K562 (cell line): ENCODE data around the gene MDP1. TPM values are rescaled to one million over a fixed set of nuclear protein-coding genes. Genes with fewer than 3 reads are reported as not detected.

Source experiments
- ATAC-seq: fragments of 200-7000 bp; cut with Tn5 transposase; 3 replicates; pipeline ENCODE4 v1.9.1; 2020; ENCODE audit warnings: moderate library complexity
- BruUV-seq: library from RNA; stranded (reverse); fragments of 400-500 nt; replicated peaks from 2 replicates; lab custom pipeline; 2021; lab: Mats Ljungman, UMichigan
- CTCF ChIA-PET: fragments of 300-600 bp; formaldehyde crosslinking; extraction: SDS; loops from one replicate; lab custom pipeline; 2021; ENCODE audit warnings: low intra/inter-chr PET ratio; lab: Yijun Ruan, JAX
- POLR2A ChIA-PET: fragments of 300-600, 350-650 bp; sonication (Branson Sonifier 250); formaldehyde crosslinking; extraction: SDS; loops from one replicate; lab custom pipeline; 2021; ENCODE audit warnings: antibody characterized with exemption, inconsistent platforms; lab: Yijun Ruan, JAX
- DNase-seq, 4 experiments: peaks; one replicate each; pipeline versions ENCODE4 v3.0.0 to v3.0.0-alpha.2; 2011 to 2018; ENCODE audit warnings: low spot score in 3 of 4, mixed read lengths in 3 of 4; ENCODE audit errors: extremely low read depth in 1 of 4
- FAIRE-seq: peaks from 2 replicates; lab custom pipeline; 2011; peaks lifted over from hg19 to GRCh38; lab: Jason Lieb, UNC
- H2AFZ ChIP-seq: 2 replicates; pipeline ENCODE4 v1.6.0; 2011; ENCODE audit warnings: low read depth, low read length, control low read depth, inconsistent platforms
- H3K27ac ChIP-seq: fragments of 200-600 bp; 3 replicates; pipeline ENCODE4 v1.8.0; 2011; ENCODE audit warnings: low read depth, mild to moderate bottlenecking, control low read depth, inconsistent platforms, low read length, moderate library complexity, mixed read lengths; ENCODE audit errors: extremely low read depth
- H3K27me3 ChIP-seq, 2 experiments: fragments of 300-600 bp in 1 of 2; 2 replicates in 1 of 2; 3 replicates in 1 of 2; pipeline versions ENCODE4 v1.6.0 to v1.8.0; 2011; ENCODE audit warnings: inconsistent platforms in 2 of 2, low read length in 2 of 2, mild to moderate bottlenecking in 1 of 2, mixed read lengths in 1 of 2, moderate library complexity in 1 of 2; ENCODE audit not compliant: control insufficient read depth in 2 of 2, insufficient read depth in 2 of 2
- H3K36me3 ChIP-seq: fragments of 300-600 bp; 3 replicates; pipeline ENCODE4 v1.8.0; 2011; ENCODE audit warnings: mild to moderate bottlenecking, low read length, inconsistent platforms; ENCODE audit not compliant: control insufficient read depth, insufficient read depth
- H3K4me1 ChIP-seq, 2 experiments: fragments of 200-600 bp in 1 of 2; replicated peaks in 1 of 2; 2 replicates in 1 of 2; 3 replicates in 1 of 2; pipeline versions ENCODE4 v1.5.1 to v1.8.0; 2011; ENCODE audit warnings: inconsistent platforms in 2 of 2, low read length in 2 of 2, mild to moderate bottlenecking in 1 of 2, mixed read lengths in 1 of 2, moderate library complexity in 1 of 2; ENCODE audit not compliant: control insufficient read depth in 2 of 2, insufficient read depth in 2 of 2
- H3K4me2 ChIP-seq: 2 replicates; pipeline ENCODE4 v1.6.1; 2011; ENCODE audit warnings: low read length, control low read depth, inconsistent platforms, mixed read lengths; ENCODE audit not compliant: insufficient read depth
- H3K4me3 ChIP-seq: fragments of 200-600 bp; sonication (generic), shearing (Covaris generic); 2 replicates; pipeline ENCODE4 v1.5.1; 2016; ENCODE audit warnings: control low read depth, inconsistent platforms
- H3K79me2 ChIP-seq: fragments of 200-600 bp; 3 replicates; pipeline ENCODE4 v1.8.0; 2011; ENCODE audit warnings: low read length, inconsistent platforms; ENCODE audit not compliant: control insufficient read depth, insufficient read depth
- H3K9ac ChIP-seq, 2 experiments: 2 replicates each; pipeline versions ENCODE4 v1.6.0 to v1.6.1; 2011; ENCODE audit warnings: low read depth in 2 of 2, low read length in 2 of 2, control low read depth in 1 of 2, inconsistent platforms in 1 of 2, mild to moderate bottlenecking in 1 of 2, mixed read lengths in 1 of 2; ENCODE audit not compliant: insufficient read depth in 1 of 2
- H3K9me1 ChIP-seq: one replicate; pipeline ENCODE4 v1.6.0; 2011; ENCODE audit warnings: inconsistent platforms, mild to moderate bottlenecking, low read length, moderate library complexity; ENCODE audit not compliant: control insufficient read depth, insufficient read depth
- H3K9me3 ChIP-seq: replicated peaks from 2 replicates; pipeline ENCODE4 v1.5.1; 2011; ENCODE audit warnings: low read depth, low read length, inconsistent platforms; ENCODE audit not compliant: control insufficient read depth, insufficient read depth
- H4K20me1 ChIP-seq: replicated peaks from 2 replicates; pipeline ENCODE4 v1.6.1; 2011; ENCODE audit warnings: low read length, inconsistent platforms, mixed read lengths; ENCODE audit not compliant: control insufficient read depth, insufficient read depth
- CHD2 ChIP-seq: IDR thresholded peaks from 2 replicates; pipeline ENCODE4 v1.6.1; 2011; ENCODE audit warnings: low read depth, low read length
- CSDE1 ChIP-seq, 2 experiments: fragments of 450-650 bp; IDR thresholded peaks; 2 replicates each; pipeline ENCODE4 v1.6.1; 2016; ENCODE audit warnings: mild to moderate bottlenecking in 1 of 2
- EP300 ChIP-seq: IDR thresholded peaks from 2 replicates; pipeline ENCODE4 v1.6.1; 2012; ENCODE audit warnings: low read length, improper control_type of control experiment
- ESRRB ChIP-seq: fragments of 250-450 bp; sonication (Bioruptor Pico); IDR thresholded peaks from 2 replicates; pipeline ENCODE4 v1.5.0; 2020; ENCODE audit warnings: mild to moderate bottlenecking, moderate library complexity, borderline replicate concordance
- ILF3 ChIP-seq: fragments of 450-650 bp; IDR thresholded peaks from 2 replicates; pipeline ENCODE4 v1.6.1; 2018; ENCODE audit warnings: antibody characterized with exemption, mild to moderate bottlenecking, moderate library complexity, borderline replicate concordance
- MITF ChIP-seq: IDR thresholded peaks from 2 replicates; pipeline ENCODE4 v1.6.1; 2014; ENCODE audit warnings: antibody characterized with exemption
- NFXL1 ChIP-seq: fragments of 450-650 bp; formaldehyde crosslinking; IDR thresholded peaks from 2 replicates; pipeline ENCODE4 v1.4.0; 2021; ENCODE audit warnings: mild to moderate bottlenecking
- RBM25 ChIP-seq: fragments of 200-400 bp; formaldehyde crosslinking; IDR thresholded peaks from 2 replicates; pipeline ENCODE4 v1.6.1; 2018; ENCODE audit warnings: low read length, low read depth, moderate library complexity; ENCODE audit not compliant: severe bottlenecking
- RCOR1 ChIP-seq, 2 experiments: IDR thresholded peaks; 2 replicates each; pipeline ENCODE4 v1.6.1; 2012; ENCODE audit warnings: low read depth in 2 of 2, low read length in 2 of 2, borderline replicate concordance in 1 of 2, improper control_type of control experiment in 1 of 2
- TCF3 ChIP-seq: sonication (generic); formaldehyde crosslinking; IDR thresholded peaks from 2 replicates; pipeline ENCODE4 v1.4.0; 2020; ENCODE audit warnings: mild to moderate bottlenecking, missing genetic modification reagents
- TEAD2 ChIP-seq: fragments of 450-650 bp; IDR thresholded peaks from 2 replicates; pipeline ENCODE4 v1.6.1; 2016; ENCODE audit warnings: missing genetic modification characterization, control low read depth, missing compliant biosample characterization
- TSHZ1 ChIP-seq: fragments of 250-450 bp; sonication (Bioruptor Pico); IDR thresholded peaks from 2 replicates; pipeline ENCODE4 v1.4.0; 2020; ENCODE audit warnings: mild to moderate bottlenecking, moderate library complexity
- XRCC4 ChIP-seq: IDR thresholded peaks from one replicate; pipeline ENCODE4 v1.6.1; 2011; ENCODE audit not compliant: insufficient read depth, insufficient read length; ENCODE audit errors: extremely low read depth
- YY1 ChIP-seq, 3 experiments: IDR thresholded peaks; 2 replicates each; pipeline ENCODE4 v1.6.1; 2011; ENCODE audit warnings: low read length in 2 of 3, mild to moderate bottlenecking in 2 of 3, moderate library complexity in 2 of 3, borderline replicate concordance in 1 of 3, control low read depth in 1 of 3, low read depth in 1 of 3; ENCODE audit not compliant: insufficient read depth in 3 of 3, insufficient replicate concordance in 2 of 3, control insufficient read depth in 1 of 3, insufficient read length in 1 of 3; ENCODE audit errors: extremely low read depth in 1 of 3
- ZNF146 ChIP-seq: IDR thresholded peaks from one replicate; pipeline ENCODE4 v1.6.1; 2018; ENCODE audit warnings: missing compliant biosample characterization; ENCODE audit not compliant: unreplicated experiment
- ZNF280A ChIP-seq: fragments of 450-650 bp; IDR thresholded peaks from 2 replicates; pipeline ENCODE4 v1.6.1; 2018; ENCODE audit warnings: mild to moderate bottlenecking, low read depth; ENCODE audit not compliant: partially characterized antibody
- WGBS: fragments of 100-300 bp; shearing (Covaris generic); methylation state at CpG from one replicate; pipeline ENCODE4 v1.1.6; 2016; ENCODE audit warnings: low coverage, mixed read lengths; ENCODE audit not compliant: insufficient coverage; ENCODE audit errors: missing lambda C conversion rate; 5-methylcytosine and 5-hydroxymethylcytosine counted together
- in situ Hi-C: fragments of 300-500 bp; cut with MboI; formaldehyde crosslinking; loops from 4 replicates; pipeline ENCODE4 v1.15.0; 2018; ENCODE audit warnings: inconsistent platforms, mixed read lengths
- intact Hi-C: fragments of 100-400 bp; cut with micrococcal nuclease; formaldehyde crosslinking; loops from 2 replicates; pipeline ENCODE4 v1.14.2; 2022
- polyA plus RNA-seq, 8 experiments: library from polyadenylated mRNA; depleted of rRNA in 4 of 8; stranded (reverse) in 5 of 8; unstranded in 3 of 8; fragments of >200 nt; fragmentation: Nextera tagmentation in 2 of 8; fragmentation: Illumina TruSeq in 1 of 8; extraction: Ambion mirVana in 2 of 8; extraction: Trizol in 1 of 8; gene quantifications; 2 replicates each; pipeline versions ENCODE4 v1.2.1 to v1.2.3, GENCODE V29; 2011 to 2014; ENCODE audit warnings: inconsistent platforms in 1 of 8, missing spikeins in 1 of 8
- total RNA-seq, 7 experiments: library from RNA; depleted of rRNA in 6 of 7; stranded (reverse); fragments of >200 nt in 6 of 7; fragmentation: Illumina TruSeq in 2 of 7; extraction: Trizol in 2 of 7; gene quantifications; 2 replicates each; pipeline versions ENCODE4 v1.2.1 to v1.2.3, GENCODE V29; 2011 to 2021; ENCODE audit warnings: low replicate concordance in 1 of 7

The MDP1 gene
- total and polyA plus RNA-seq, 9 of the 15 experiments (the other 6 are each of a cell fraction or from before 2014, with no cell fraction given): 2.7 to 29.6 (median 11.0) TPM

GRCh38 chr14:24233538-24233866, 17.6 kb upstream of the MDP1 start:
- Histone ChIP-seq H3K27ac (peak overlapping the region; percentile 89), H3K9ac (peak overlapping the region in 1 of 2 experiments; percentile 72; a peak in 3 of 4 replicates), H3K36me3 (peaks cover 46% of the 10 kb centered on the region), H3K27me3 (no peaks in the 10 kb centered on the region), H3K9me1 (no peaks in the 10 kb centered on the region), H3K4me1 (peaks cover 6 to 15% of the 10 kb centered on the region in 2 experiments), H3K4me3 (peak overlapping the region; percentile 54), H4K20me1 (no peaks in the 10 kb centered on the region), H3K9me3 (no peaks in the 10 kb centered on the region), H3K79me2 (peaks cover 39% of the 10 kb centered on the region), H2AFZ (no peak overlapping the region), H3K4me2 (peak overlapping the region; percentile 98)
- CTCF ChIA-PET: no interaction called here
- DNase-seq: peak in 2 of 4 experiments; percentile 16 to 25
- in situ Hi-C loops: no loop called here
- POLR2A ChIA-PET: interaction anchor here (0.7 to 1.4 kb wide), 2 partner anchors 64 to 85 kb away, joined by 3 read pairs; no protein-coding TSS in a partner anchor
- intact Hi-C loops: loop anchor here (2.0 kb wide), 1 partner anchor 17 kb away; the partner anchor contains the start of gene MDP1
- WGBS: 10% methylated on average over 2 of the region's 2 CpGs
- ATAC-seq: no peak
- BruUV-seq: no TSS peak
- FAIRE-seq: no peak
- no peak for TF ChIP-seq TCF3 (CRISPR knock-in tag)
- TF ChIP-seq RBM25: no peak
- no peak for TF ChIP-seq ZNF146 (CRISPR knock-in tag)
- TF ChIP-seq TEAD2 (tag): no peak
- no peak for TF ChIP-seq MITF
- no peak for TF ChIP-seq CSDE1 (IDR thresholded peaks at IDR 0.05)
- TF ChIP-seq CHD2: no peak
- peak in 1 of 2 experiments; percentile 82; a peak in 1 of 4 replicates for TF ChIP-seq RCOR1 (IDR thresholded peaks at IDR 0.05; ENCODE audit: borderline replicate concordance in 1 of 2, low read depth in 2 of 2, low read length in 2 of 2)
- TF ChIP-seq YY1 (IDR thresholded peaks at IDR 0.05; ENCODE audit: borderline replicate concordance in 1 of 3, control insufficient read depth in 1 of 3, extremely low read depth in 1 of 3, insufficient read depth in 3 of 3, insufficient read length in 1 of 3, insufficient replicate concordance in 2 of 3, low read depth in 1 of 3, low read length in 2 of 3): no peak
- no peak for TF ChIP-seq ZNF280A
- no peak for TF ChIP-seq NFXL1 (CRISPR knock-in tag)
- peak; percentile 66 for TF ChIP-seq EP300
- TF ChIP-seq ILF3: no peak
- TF ChIP-seq XRCC4: no peak
- TF ChIP-seq ESRRB (CRISPR knock-in tag): no peak
- TF ChIP-seq TSHZ1 (CRISPR knock-in tag): no peak
